ENCODE measurements around the gene AUTS2. TPM values are rescaled to one million over a fixed set of nuclear protein-coding genes. Genes with fewer than 3 reads are reported as not detected.

Gene AUTS2
- total and polyA plus RNA-seq, 2 of the 8 experiments (the other 6 are each of a cell fraction or from before 2014, with no cell fraction given) = 25.9 to 101 TPM

GRCh38 chr7:69967689-69968450 is 369.6 kb downstream of the AUTS2 start (continued):
- no peak for TF ChIP-seq ATF3 (IDR thresholded peaks at IDR 0.05; ENCODE audit: insufficient read depth, low read depth, low read length)
